DOHH2 (cell line): ENCODE measurements around the gene GREB1L.
"Not testable (repeated sequence)": the region's sequence is repeated elsewhere in the genome, so short reads cannot be mapped to it uniquely, and the experiment has no call there.

Experiments used
- EZH2phosphoT487 ChIP-seq: fragments of 200-600 bp; sonication (generic); IDR thresholded peaks from 2 replicates; pipeline ENCODE4 v1.6.1; 2017; ENCODE audit warnings: borderline replicate concordance, mild to moderate bottlenecking, antibody characterized with exemption, low read length, moderate library complexity, mixed read lengths
- TF ChIP-seq, protein P1 (sequence below): fragments of 200-600 bp; sonication (generic); IDR thresholded peaks from one replicate; pipeline ENCODE4 v1.5.1; 2014; ENCODE audit warnings: antibody characterized with exemption, mild to moderate bottlenecking, low read depth, low read length; ENCODE audit not compliant: poor library complexity, severe bottlenecking

DNA sequence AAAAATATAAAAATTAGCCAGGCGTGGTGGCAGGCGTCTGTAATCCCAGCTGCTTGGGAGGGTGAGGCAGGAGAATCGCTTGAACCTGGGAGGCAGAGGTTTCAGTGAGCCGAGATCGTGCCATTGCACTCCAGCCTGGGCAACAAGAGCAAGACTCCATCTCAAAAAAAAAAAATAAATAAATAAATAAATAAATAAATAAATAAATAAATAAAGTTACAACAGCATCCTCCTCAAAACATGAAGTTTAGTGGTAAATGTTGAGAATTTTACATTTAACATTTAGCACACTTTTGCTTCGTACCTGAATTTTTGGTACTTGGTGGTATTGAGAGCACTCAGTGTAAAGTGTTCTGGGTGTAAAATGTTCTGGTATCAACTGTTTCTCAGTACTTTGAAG lies 36.2 kb downstream of the GREB1L start:
- TF ChIP-seq, protein P1, sequence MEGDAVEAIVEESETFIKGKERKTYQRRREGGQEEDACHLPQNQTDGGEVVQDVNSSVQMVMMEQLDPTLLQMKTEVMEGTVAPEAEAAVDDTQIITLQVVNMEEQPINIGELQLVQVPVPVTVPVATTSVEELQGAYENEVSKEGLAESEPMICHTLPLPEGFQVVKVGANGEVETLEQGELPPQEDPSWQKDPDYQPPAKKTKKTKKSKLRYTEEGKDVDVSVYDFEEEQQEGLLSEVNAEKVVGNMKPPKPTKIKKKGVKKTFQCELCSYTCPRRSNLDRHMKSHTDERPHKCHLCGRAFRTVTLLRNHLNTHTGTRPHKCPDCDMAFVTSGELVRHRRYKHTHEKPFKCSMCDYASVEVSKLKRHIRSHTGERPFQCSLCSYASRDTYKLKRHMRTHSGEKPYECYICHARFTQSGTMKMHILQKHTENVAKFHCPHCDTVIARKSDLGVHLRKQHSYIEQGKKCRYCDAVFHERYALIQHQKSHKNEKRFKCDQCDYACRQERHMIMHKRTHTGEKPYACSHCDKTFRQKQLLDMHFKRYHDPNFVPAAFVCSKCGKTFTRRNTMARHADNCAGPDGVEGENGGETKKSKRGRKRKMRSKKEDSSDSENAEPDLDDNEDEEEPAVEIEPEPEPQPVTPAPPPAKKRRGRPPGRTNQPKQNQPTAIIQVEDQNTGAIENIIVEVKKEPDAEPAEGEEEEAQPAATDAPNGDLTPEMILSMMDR, result not testable (repeated sequence)
- TF ChIP-seq EZH2phosphoT487, result not testable (repeated sequence)
